A549 (cell line): ENCODE data around the gene MYH11. TPM values are rescaled to one million over a fixed set of nuclear protein-coding genes. Genes with fewer than 3 reads are reported as not detected.
A peak's percentile ranks its signal among the peaks of the same experiment; 100 is the strongest.

ENCODE experiments used
- ATAC-seq, 2 experiments: fragments of 200-7000 bp in 1 of 2; fragments of >200 bp in 1 of 2; cut with Nextera tagmentation in 1 of 2; cut with Tn5 transposase in 1 of 2; 3 replicates each; pipeline versions ENCODE4 v1.8.0 to v1.9.1; 2018 to 2020; ENCODE audit warnings: mild to moderate bottlenecking in 1 of 2, moderate library complexity in 1 of 2
- CTCF ChIA-PET: fragments of 300-600 bp; sonication (Branson Sonifier 250); formaldehyde crosslinking; extraction: SDS; loops from one replicate; lab custom pipeline; 2021; ENCODE audit warnings: antibody characterized with exemption, inconsistent platforms; lab: Yijun Ruan, JAX
- POLR2A ChIA-PET: fragments of 350-600 bp; formaldehyde crosslinking; extraction: SDS; loops from one replicate; lab custom pipeline; 2021; ENCODE audit warnings: antibody characterized with exemption, inconsistent platforms; lab: Yijun Ruan, JAX
- DNase-seq, 2 experiments: peaks; one replicate each; pipeline versions ENCODE4 v3.0.0 to v3.0.0-alpha.2; 2011 to 2016; ENCODE audit warnings: low read depth in 1 of 2, low spot score in 1 of 2
- FAIRE-seq: peaks from 2 replicates; lab custom pipeline; 2011; peaks lifted over from hg19 to GRCh38; lab: Jason Lieb, UNC
- H3K27ac ChIP-seq, 2 experiments: fragments of >200 bp; sonication (Bioruptor Twin); formaldehyde crosslinking; 3 replicates each; pipeline ENCODE4 v1.5.1; 2016 to 2017
- H3K4me1 ChIP-seq: fragments of >200 bp; sonication (Bioruptor Twin); formaldehyde crosslinking; 3 replicates; pipeline ENCODE4 v1.6.1; 2016
- H3K4me2 ChIP-seq: fragments of >200 bp; sonication (Bioruptor Twin); formaldehyde crosslinking; 3 replicates; pipeline ENCODE4 v1.6.1; 2016
- H3K4me3 ChIP-seq: fragments of >200 bp; sonication (Bioruptor Twin); formaldehyde crosslinking; 3 replicates; pipeline ENCODE4 v1.5.1; 2016
- H3K9me3 ChIP-seq: fragments of >200 bp; sonication (Bioruptor Twin); formaldehyde crosslinking; 3 replicates; pipeline ENCODE4 v1.6.1; 2016
- BCL3 ChIP-seq: fragments of >200 bp; sonication (Bioruptor Twin); formaldehyde crosslinking; IDR thresholded peaks from 3 replicates; pipeline ENCODE4 v1.6.1; 2016
- BHLHE40 ChIP-seq: IDR thresholded peaks from 2 replicates; pipeline ENCODE4 v1.6.1; 2012; ENCODE audit warnings: low read depth, low read length, inconsistent platforms
- CBX8 ChIP-seq: fragments of 200-600 bp; sonication (generic); IDR thresholded peaks from 2 replicates; pipeline ENCODE4 v1.6.1; 2016
- CEBPB ChIP-seq, 2 experiments: fragments of >200 bp in 1 of 2; sonication (Bioruptor Twin) in 1 of 2; formaldehyde crosslinking in 1 of 2; IDR thresholded peaks; 2 replicates each; pipeline ENCODE4 v1.6.1; 2012 to 2016
- E2F6 ChIP-seq: IDR thresholded peaks from 2 replicates; pipeline ENCODE4 v1.6.1; 2012; ENCODE audit warnings: low read depth, borderline replicate concordance
- EHMT2 ChIP-seq: fragments of 200-600 bp; sonication (generic); IDR thresholded peaks from 2 replicates; pipeline ENCODE4 v1.6.1; 2016; ENCODE audit warnings: antibody characterized with exemption, low read depth, mild to moderate bottlenecking, moderate library complexity
- GATA3 ChIP-seq: IDR thresholded peaks from 2 replicates; pipeline ENCODE4 v1.6.1; 2012; ENCODE audit warnings: borderline replicate concordance
- HES2 ChIP-seq: fragments of >200 bp; sonication (Bioruptor Twin); formaldehyde crosslinking; IDR thresholded peaks from 2 replicates; pipeline ENCODE4 v1.6.1; 2016
- HMGXB4 ChIP-seq: fragments of 250-450 bp; sonication (Bioruptor Pico); IDR thresholded peaks from 2 replicates; pipeline ENCODE4 v1.5.0; 2021; ENCODE audit warnings: mild to moderate bottlenecking, moderate library complexity, borderline replicate concordance
- HOXB13 ChIP-seq: fragments of 250-450 bp; sonication (Bioruptor Pico); IDR thresholded peaks from 2 replicates; pipeline ENCODE4 v1.5.0; 2020; ENCODE audit warnings: low read depth, mild to moderate bottlenecking, moderate library complexity
- HOXB5 ChIP-seq: fragments of 250-450 bp; sonication (Bioruptor Pico); IDR thresholded peaks from 2 replicates; pipeline ENCODE4 v1.5.0; 2020; ENCODE audit warnings: mild to moderate bottlenecking, moderate library complexity
- JUN ChIP-seq, 2 experiments: fragments of >200 bp; sonication (Bioruptor Twin); formaldehyde crosslinking; IDR thresholded peaks; 2 replicates in 1 of 2; 3 replicates in 1 of 2; pipeline ENCODE4 v1.6.1; 2016 to 2017
- MAFK ChIP-seq: fragments of 450-650 bp; IDR thresholded peaks from 2 replicates; pipeline ENCODE4 v1.6.1; 2014; ENCODE audit not compliant: partially characterized antibody
- NPAS2 ChIP-seq: fragments of 250-450 bp; sonication (Bioruptor Pico); IDR thresholded peaks from 2 replicates; pipeline ENCODE4 v1.8.0; 2022; ENCODE audit warnings: mild to moderate bottlenecking, moderate library complexity, borderline replicate concordance
- NR3C1 ChIP-seq: fragments of >200 bp; sonication (Bioruptor Twin); formaldehyde crosslinking; IDR thresholded peaks from 3 replicates; pipeline ENCODE4 v1.6.1; 2017
- POLR2A ChIP-seq: IDR thresholded peaks from 2 replicates; pipeline ENCODE4 v1.6.1; 2012; ENCODE audit warnings: mild to moderate bottlenecking, low read length
- RAD21 ChIP-seq, 2 experiments: fragments of >200 bp in 1 of 2; sonication (Bioruptor Twin) in 1 of 2; formaldehyde crosslinking in 1 of 2; IDR thresholded peaks in 1 of 2; conservative IDR thresholded peaks in 1 of 2; 2 replicates in 1 of 2; 3 replicates in 1 of 2; pipeline ENCODE4 v1.6.1; 2012 to 2018; ENCODE audit warnings: inconsistent platforms in 1 of 2
- RARB ChIP-seq: fragments of 250-450 bp; sonication (Bioruptor Pico); IDR thresholded peaks from 2 replicates; pipeline ENCODE4 v1.8.0; 2021; ENCODE audit warnings: mild to moderate bottlenecking, moderate library complexity
- RFX5 ChIP-seq: fragments of 450-650 bp; IDR thresholded peaks from 2 replicates; pipeline ENCODE4 v1.7.1; 2014; ENCODE audit warnings: antibody characterized with exemption, mild to moderate bottlenecking, moderate library complexity
- SMC3 ChIP-seq: fragments of >200 bp; sonication (Bioruptor Twin); formaldehyde crosslinking; IDR thresholded peaks from 3 replicates; pipeline ENCODE4 v1.6.1; 2018; ENCODE audit warnings: inconsistent platforms
- ZC3H11A ChIP-seq: fragments of 450-650 bp; IDR thresholded peaks from 2 replicates; pipeline ENCODE4 v1.6.1; 2014; ENCODE audit warnings: antibody characterized with exemption, mild to moderate bottlenecking
- ZNF302 ChIP-seq: fragments of 250-450 bp; sonication (Bioruptor Pico); IDR thresholded peaks from 2 replicates; pipeline ENCODE4 v1.9.0; 2021; ENCODE audit warnings: inconsistent platforms, mild to moderate bottlenecking, moderate library complexity
- ZSCAN20 ChIP-seq: fragments of 250-450 bp; sonication (Bioruptor Pico); IDR thresholded peaks from 2 replicates; pipeline ENCODE4 v1.8.0; 2022; ENCODE audit warnings: mild to moderate bottlenecking, moderate library complexity
- WGBS: methylation state at CpG from one replicate; pipeline ENCODE4 v1.1.6; 2017; ENCODE audit errors: missing lambda C conversion rate; 5-methylcytosine and 5-hydroxymethylcytosine counted together
- polyA plus RNA-seq, 4 experiments: library from polyadenylated mRNA; depleted of rRNA in 3 of 4; stranded (reverse); fragments of >200 nt; fragmentation: RNase III in 1 of 4; extraction: RNeasy Plus Mini Kit Qiagen cat#74134 plus additional on column Dnase treatment in 1 of 4; gene quantifications; 2 replicates in 3 of 4; 3 replicates in 1 of 4; pipeline ENCODE4 v1.2.3, GENCODE V29; 2011 to 2017

Gene MYH11
- polyA plus RNA-seq, 2 of the 4 experiments (the other 2 are of a cell fraction), result 0.03 to 0.09 TPM

- POLR2A ChIA-PET, result interaction anchor here (1.6 to 1.9 kb wide), 2 partner anchors 10 to 24 kb away, joined by 6 to 25 read pairs; partner anchors contain the start of gene CEP20
- ATAC-seq (no peak), FAIRE-seq (no peak), DNase-seq (no peak)
- Histone ChIP-seq H3K4me1 (peaks cover 50% of the 10 kb centered on the region), H3K9me3 (no peaks in the 10 kb centered on the region), H3K27ac (peak overlapping the region; percentile 90 to 91), H3K4me3 (no peak overlapping the region), H3K4me2 (peak overlapping the region; percentile 66; the same call in 2 of the 3 replicates)
- CTCF ChIA-PET, result interaction anchor here (0.6 to 2.8 kb wide), 7 partner anchors 9 to 161 kb away, joined by 3 to 14 read pairs (median 3); partner anchors contain the start of gene CEP20
- TF ChIP-seq NR3C1, result no peak
- no peak for TF ChIP-seq RFX5
- no peak for TF ChIP-seq CEBPB (IDR thresholded peaks at IDR 0.05)
- no peak for TF ChIP-seq JUN (IDR thresholded peaks at IDR 0.05)
- no peak for TF ChIP-seq NPAS2 (CRISPR knock-in tag)
- TF ChIP-seq ZC3H11A, result no peak
- TF ChIP-seq ZNF302 (CRISPR knock-in tag), result no peak
- TF ChIP-seq E2F6, result no peak
- TF ChIP-seq HOXB13 (CRISPR knock-in tag), result no peak
- 98% methylated on average over 6 of the region's 6 CpGs for WGBS
Measured at GRCh38 chr16:15898654-15899053, 41.8 kb upstream of the MYH11 start.

GRCh38 chr16:15897834-15898254, 41.0 kb upstream of the MYH11 start:
- Histone ChIP-seq H3K4me3 (no peak overlapping the region), H3K4me1 (peaks cover 48% of the 10 kb centered on the region), H3K4me2 (peak overlapping the region; percentile 43), H3K9me3 (no peaks in the 10 kb centered on the region), H3K27ac (peak overlapping the region; percentile 90 to 91)
- ATAC-seq, result no peak
- no peak for FAIRE-seq
- ChIA-PET CTCF (interaction anchor here (2.4 kb wide), 1 partner anchor 10 kb away, joined by 14 read pairs; the partner anchor contains the start of gene CEP20), POLR2A (no interaction called here)
- WGBS, result 43% methylated on average over 5 of the region's 5 CpGs
- no peak for TF ChIP-seq ZSCAN20 (CRISPR knock-in tag)
- TF ChIP-seq MAFK, result peak; percentile 39
- no peak for DNase-seq

GRCh38 chr16:15897121-15897780, 40.4 kb upstream of the MYH11 start:
- DNase-seq (no peak), FAIRE-seq (no peak), ATAC-seq (no peak)
- no peak for TF ChIP-seq BCL3
- no peak for TF ChIP-seq BHLHE40
- no peak for TF ChIP-seq SMC3
- no peak for TF ChIP-seq MAFK
- TF ChIP-seq NR3C1, result no peak
- TF ChIP-seq CEBPB (IDR thresholded peaks at IDR 0.05), result no peak
- TF ChIP-seq RFX5, result no peak
- no peak for TF ChIP-seq GATA3
- TF ChIP-seq EHMT2, result no peak
- ChIA-PET CTCF (interaction anchor here (1.4 kb wide), 1 partner anchor 41 kb away, joined by 3 read pairs; no protein-coding TSS in a partner anchor), POLR2A (no interaction called here)
- peaks cover 43% of the 10 kb centered on the region for H3K4me1 ChIP-seq
- 95% methylated on average over 8 of the region's 8 CpGs for WGBS
- peak overlapping the region; percentile 43 for H3K4me2 ChIP-seq
- H3K9me3 ChIP-seq, result no peaks in the 10 kb centered on the region
- peak overlapping the region; percentile 90 to 91 for H3K27ac ChIP-seq
- H3K4me3 ChIP-seq, result no peak overlapping the region

GRCh38 chr16:15894571-15895374, 37.9 kb upstream of the MYH11 start:
- Histone ChIP-seq H3K4me3 (no peak overlapping the region), H3K27ac (peak overlapping the region in 1 of 2 experiments; percentile 90; a peak in 3 of 6 replicates), H3K9me3 (no peaks in the 10 kb centered on the region), H3K4me2 (no peak overlapping the region), H3K4me1 (peaks cover 29% of the 10 kb centered on the region)
- CTCF ChIA-PET, result no interaction called here
- POLR2A ChIA-PET, result no interaction called here
- ATAC-seq (no peak), DNase-seq (no peak), FAIRE-seq (no peak)
- 91% methylated on average over 7 of the region's 7 CpGs for WGBS
- TF ChIP-seq RFX5, result no peak
- TF ChIP-seq RAD21 (conservative IDR thresholded peaks at IDR 0.05 in 1 of 2, IDR thresholded peaks at IDR 0.05 in 1 of 2), result no peak
- no peak for TF ChIP-seq CBX8
- no peak for TF ChIP-seq HES2
- no peak for TF ChIP-seq POLR2A
- TF ChIP-seq HOXB5 (CRISPR knock-in tag), result no peak
- no peak for TF ChIP-seq E2F6
- TF ChIP-seq RARB, result no peak
- TF ChIP-seq HMGXB4 (CRISPR knock-in tag), result no peak
